Kidney epithelial cell (primary cell): Measurements from ENCODE around the gene SGTB. TPM values are rescaled to one million over a fixed set of nuclear protein-coding genes. Genes with fewer than 3 reads are reported as not detected.

Experiments
- DNase-seq: peaks from one replicate; pipeline ENCODE4 v3.0.0-alpha.2; 2010; ENCODE audit warnings: low read depth
- H3K27me3 ChIP-seq: 2 replicates; pipeline ENCODE4 v1.6.0; 2011; ENCODE audit warnings: low read length; ENCODE audit not compliant: control insufficient read depth, insufficient read depth
- H3K36me3 ChIP-seq: 2 replicates; pipeline ENCODE4 v1.5.1; 2011; ENCODE audit warnings: low read length; ENCODE audit not compliant: control insufficient read depth, insufficient read depth
- H3K4me3 ChIP-seq: 2 replicates; pipeline ENCODE4 v1.5.1; 2011; ENCODE audit warnings: low read depth, mild to moderate bottlenecking, control low read depth, low read length
- total RNA-seq: library from RNA; depleted of rRNA; stranded (reverse); fragments of >200 nt; gene quantifications from 2 replicates; pipeline ENCODE4 v1.2.3, GENCODE V29; 2015
- TF ChIP-seq, protein P1 (sequence below): IDR thresholded peaks from 2 replicates; pipeline ENCODE4 v1.5.1; 2011; ENCODE audit warnings: mild to moderate bottlenecking, moderate library complexity, low read length, control low read depth, inconsistent platforms; ENCODE audit not compliant: insufficient read depth, poor library complexity, severe bottlenecking

The SGTB gene
- total RNA-seq, 1 donor from 2014 or later, result 12.4 TPM

GRCh38 chr5:65730910-65731309, 9.0 kb upstream of the SGTB start:
- Histone ChIP-seq H3K4me3 (no peak overlapping the region), H3K36me3 (no peaks in the 10 kb centered on the region), H3K27me3 (no peaks in the 10 kb centered on the region)
- TF ChIP-seq, protein P1, sequence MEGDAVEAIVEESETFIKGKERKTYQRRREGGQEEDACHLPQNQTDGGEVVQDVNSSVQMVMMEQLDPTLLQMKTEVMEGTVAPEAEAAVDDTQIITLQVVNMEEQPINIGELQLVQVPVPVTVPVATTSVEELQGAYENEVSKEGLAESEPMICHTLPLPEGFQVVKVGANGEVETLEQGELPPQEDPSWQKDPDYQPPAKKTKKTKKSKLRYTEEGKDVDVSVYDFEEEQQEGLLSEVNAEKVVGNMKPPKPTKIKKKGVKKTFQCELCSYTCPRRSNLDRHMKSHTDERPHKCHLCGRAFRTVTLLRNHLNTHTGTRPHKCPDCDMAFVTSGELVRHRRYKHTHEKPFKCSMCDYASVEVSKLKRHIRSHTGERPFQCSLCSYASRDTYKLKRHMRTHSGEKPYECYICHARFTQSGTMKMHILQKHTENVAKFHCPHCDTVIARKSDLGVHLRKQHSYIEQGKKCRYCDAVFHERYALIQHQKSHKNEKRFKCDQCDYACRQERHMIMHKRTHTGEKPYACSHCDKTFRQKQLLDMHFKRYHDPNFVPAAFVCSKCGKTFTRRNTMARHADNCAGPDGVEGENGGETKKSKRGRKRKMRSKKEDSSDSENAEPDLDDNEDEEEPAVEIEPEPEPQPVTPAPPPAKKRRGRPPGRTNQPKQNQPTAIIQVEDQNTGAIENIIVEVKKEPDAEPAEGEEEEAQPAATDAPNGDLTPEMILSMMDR, result no peak
- no peak for DNase-seq

GRCh38 chr5:65728218-65728617, 6.3 kb upstream of the SGTB start:
- no peak for DNase-seq
- TF ChIP-seq, protein P1, result no peak
- no peaks in the 10 kb centered on the region for H3K36me3 ChIP-seq
- H3K27me3 ChIP-seq, result no peaks in the 10 kb centered on the region
- no peak overlapping the region for H3K4me3 ChIP-seq

- DNase-seq, result no peak
Measured at GRCh38 chr5:65727491-65728156, 5.7 kb upstream of the SGTB start.

GRCh38 chr5:65722575-65723403, 880 bp upstream of the SGTB start:
- no peak for DNase-seq
- Histone ChIP-seq H3K4me3 (peak overlapping the region; percentile 77), H3K36me3 (no peaks in the 10 kb centered on the region), H3K27me3 (no peaks in the 10 kb centered on the region)
- TF ChIP-seq, protein P1, result no peak

More at GRCh38 chr5:65727491-65728156, 5.7 kb upstream of the SGTB start:
- Histone ChIP-seq H3K36me3 (no peaks in the 10 kb centered on the region), H3K27me3 (no peaks in the 10 kb centered on the region), H3K4me3 (no peak overlapping the region)
- TF ChIP-seq, protein P1, result no peak

DNA sequence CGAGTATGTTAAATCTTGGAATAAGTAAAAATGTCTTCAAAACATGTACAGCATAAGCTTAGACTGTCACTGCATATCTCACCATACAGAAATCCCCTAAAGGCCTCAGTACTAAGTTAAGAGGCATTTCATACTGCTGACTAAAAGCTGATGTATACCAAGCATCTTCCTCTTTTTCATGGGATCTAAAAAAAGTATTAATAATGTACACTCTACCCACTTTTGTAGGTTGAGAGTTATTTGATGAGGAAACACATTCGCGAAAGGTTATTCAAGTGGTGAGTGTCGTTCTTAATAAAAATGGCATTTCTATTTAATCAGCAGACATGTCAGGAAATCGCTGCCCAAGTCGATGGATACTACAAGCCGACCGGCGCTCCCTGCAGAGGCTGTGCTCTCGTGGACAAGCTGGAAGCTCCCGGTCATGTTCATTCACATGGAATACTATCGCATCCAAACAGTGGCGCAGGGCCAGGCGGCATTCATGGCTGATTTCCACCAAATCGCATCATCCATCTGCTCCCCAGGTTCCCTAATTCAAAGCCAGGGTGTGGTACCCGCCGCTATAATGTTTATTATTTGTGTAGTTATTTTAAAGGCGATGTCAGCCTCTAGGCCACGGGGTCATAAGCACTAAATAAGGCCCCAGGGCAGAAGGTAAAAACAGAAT, 724 bp downstream of the SGTB start:
- H3K27me3 ChIP-seq, result no peaks in the 10 kb centered on the region
- H3K4me3 ChIP-seq, result peak overlapping the region; percentile 77
- DNase-seq, result no peak
- H3K36me3 ChIP-seq, result no peaks in the 10 kb centered on the region
- TF ChIP-seq, protein P1, result no peak
